Stimulated activated CD8-positive, alpha-beta memory T cell treated with anti-CD3 and anti-CD28 coated beads, Interleukin-7, amount 100 ng/mL, for 1 hour (primary cell): ENCODE measurements around the gene NNT.

Experiments used
- DNase-seq, 2 donors: peaks; one replicate each; pipeline ENCODE4 v3.0.0-alpha.2; 2020; ENCODE audit warnings: low read depth in 2 of 2

NNT gene

DNA sequence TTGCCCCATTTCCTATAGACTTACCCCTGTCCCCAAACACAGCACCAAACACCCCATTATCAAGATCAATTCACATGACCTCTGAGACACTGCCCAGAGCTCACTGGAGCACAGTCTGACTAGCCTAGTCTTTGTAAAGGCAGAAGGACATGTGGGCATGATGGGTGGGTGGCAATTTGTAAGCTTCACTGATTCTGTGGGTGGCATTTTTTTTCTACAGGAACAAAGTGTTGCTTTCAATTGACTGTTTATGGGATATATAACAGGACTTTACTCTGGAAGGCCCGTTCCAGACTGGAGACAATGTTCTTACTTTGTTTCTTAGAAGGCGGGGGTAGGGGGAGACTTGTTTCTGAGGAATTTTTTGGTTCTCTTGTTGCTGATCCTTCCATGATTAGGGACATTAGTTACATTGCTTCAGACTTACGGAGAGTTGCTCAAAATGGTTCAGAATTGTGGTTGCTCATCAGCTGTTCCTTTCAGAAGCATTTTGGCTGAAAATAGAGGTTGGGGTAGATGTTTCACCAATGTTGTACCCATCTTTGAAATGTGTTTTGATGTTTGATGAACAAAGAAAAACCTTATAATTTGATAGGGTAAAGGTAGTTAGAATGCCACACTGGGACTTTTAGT, 20.2 kb downstream of the NNT start:
- no peak for DNase-seq

DNA sequence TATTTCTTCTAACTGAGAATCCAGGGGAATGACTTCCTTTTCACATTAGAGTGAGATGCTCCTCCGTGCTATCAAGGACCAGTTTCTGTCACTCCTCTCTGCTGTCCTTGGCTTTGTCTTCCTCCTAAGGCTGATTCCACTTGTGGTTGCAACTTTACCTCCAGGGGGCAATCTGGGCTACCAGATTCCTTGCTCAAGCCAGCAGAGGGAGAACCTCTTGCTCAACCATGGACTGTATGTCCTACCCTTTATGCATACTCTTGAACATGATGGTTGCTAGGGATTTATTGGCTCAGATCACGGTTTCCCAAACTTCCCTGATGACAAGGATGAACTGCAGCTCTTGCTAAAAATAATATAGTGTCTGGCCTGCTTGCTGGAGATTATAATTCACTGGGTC, 24.0 kb downstream of the NNT start:
- DNase-seq, result no peak

DNA sequence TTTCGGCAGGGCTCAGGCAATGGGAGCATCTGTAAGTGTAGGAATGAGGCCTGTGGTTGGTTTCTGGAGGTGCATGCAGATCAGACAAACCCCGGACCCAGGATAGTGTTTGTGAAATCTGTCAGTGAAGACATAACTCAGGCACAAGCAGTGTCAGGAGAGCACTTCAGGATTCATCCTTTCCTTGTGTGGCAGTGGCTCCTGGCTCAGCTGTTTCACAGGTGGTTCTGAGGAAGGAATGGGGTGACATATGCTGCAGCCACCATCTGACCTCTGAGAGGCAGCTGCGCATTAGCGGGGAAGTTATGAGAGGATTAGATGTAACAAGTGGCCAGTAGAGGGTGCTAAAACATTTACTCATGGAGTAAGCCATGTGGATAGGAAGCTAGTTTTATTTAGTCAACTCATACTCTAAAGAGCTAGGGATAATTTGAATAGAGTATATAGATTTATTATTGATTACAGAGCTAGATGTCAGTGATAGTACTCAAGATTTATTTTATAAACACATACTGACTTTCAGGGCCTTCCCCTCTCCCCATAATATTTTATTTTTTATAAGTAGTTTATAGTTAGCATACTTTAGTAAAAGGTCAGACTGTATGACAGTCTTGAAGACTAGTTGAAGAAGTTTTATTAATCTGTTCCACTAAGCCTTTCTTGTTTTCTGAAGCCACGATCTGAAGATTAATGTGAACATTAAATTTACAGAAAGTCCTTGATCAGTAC, 28.4 kb downstream of the NNT start:
- DNase-seq, result peak in 1 of 2 donors; percentile 0

DNA sequence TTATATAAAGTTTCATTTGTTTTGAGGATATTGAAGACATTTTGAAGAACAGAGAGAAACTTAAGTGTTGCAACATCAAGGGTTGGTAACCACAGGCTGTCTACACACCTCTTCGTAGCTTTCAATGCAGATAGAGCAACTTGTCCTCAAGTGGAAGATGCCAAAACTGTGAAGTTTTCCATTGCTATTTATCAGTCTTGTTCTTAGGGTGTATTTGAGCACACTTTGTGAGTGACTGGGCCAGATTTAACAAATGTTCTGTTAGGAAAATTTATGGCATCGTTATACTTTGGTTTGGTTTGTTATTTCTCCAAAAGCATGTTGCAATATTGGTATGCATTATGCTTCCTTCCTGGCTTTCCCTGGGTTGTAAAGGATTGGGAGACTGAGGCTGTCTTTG, 31.6 kb downstream of the NNT start:
- DNase-seq, result no peak

DNA sequence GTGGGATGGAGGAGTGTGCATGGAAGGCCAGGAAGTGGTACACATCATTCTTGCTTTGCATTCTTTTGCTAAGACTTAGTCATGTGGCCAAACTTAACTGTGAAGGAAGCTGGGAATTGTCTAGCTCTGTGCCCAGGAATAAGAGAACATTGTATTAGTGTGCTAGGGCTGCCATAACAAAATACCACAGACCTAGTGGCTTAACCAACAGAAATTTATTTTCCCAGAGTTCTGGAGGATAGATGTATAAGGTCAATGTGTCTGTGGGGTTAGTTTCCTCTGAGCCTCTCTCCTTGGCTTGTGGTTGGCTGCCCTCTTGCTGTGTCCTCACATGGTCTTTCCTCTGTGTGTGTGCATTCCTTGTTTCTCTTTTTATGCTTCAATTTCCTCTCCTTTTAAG, 32.4 kb downstream of the NNT start:
- no peak for DNase-seq

DNA sequence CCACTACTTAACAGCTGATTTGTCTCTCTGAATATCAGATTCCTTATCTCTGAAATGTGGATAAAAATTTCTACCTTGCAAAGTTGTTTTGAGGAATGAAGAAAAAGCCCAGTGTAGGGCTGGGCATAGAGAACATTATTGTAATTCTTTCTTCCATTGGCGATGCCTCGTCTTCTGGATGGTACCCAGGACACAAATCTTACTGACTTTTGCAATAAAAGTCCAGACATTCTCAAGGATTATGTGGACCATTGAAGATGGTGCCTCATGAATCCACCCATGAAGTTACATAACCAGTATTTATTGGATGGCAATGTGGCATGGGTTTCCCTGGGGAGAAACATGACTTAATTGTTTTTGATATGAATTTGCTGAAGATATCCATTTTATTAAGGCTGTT, 33.1 kb downstream of the NNT start:
- DNase-seq, result no peak

DNA sequence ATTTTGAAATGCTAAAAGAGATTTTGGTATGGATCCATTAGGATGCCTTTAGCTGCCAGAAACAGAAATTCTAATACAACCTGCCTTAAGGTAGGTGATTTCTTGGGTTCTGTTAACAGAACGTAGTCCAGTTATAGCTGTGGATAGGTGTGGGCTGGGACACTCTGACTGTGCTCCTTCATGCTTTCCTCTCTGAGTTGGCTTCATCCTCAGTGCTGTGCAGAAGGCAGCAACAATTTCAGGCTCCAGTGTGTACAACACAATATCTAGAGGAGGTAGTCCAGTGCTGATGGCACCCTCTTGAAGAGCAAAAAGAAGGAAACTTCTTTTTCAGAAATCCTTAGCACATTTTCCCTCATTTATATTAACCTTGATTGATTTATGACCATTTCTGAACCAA, 34.4 kb downstream of the NNT start:
- no peak for DNase-seq

DNA sequence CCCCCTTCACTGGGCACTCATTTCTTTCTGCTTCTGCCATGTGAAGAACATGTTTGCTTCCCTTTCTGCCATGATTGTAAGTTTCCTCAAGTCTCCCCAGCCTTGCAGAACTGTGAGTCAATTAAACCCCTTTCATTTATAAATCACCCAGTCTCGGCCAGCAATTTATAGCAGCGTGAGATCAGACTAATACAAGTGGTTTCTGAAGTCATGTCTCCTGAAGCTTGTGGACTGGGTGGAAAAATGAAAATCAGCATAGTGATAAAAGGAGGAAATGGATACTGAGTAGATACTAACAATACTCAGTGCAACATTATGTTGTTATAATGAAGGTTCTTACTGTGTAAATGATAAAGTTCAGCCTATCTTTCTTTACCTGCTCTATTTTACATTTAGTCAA, 35.1 kb downstream of the NNT start:
- no peak for DNase-seq

DNA sequence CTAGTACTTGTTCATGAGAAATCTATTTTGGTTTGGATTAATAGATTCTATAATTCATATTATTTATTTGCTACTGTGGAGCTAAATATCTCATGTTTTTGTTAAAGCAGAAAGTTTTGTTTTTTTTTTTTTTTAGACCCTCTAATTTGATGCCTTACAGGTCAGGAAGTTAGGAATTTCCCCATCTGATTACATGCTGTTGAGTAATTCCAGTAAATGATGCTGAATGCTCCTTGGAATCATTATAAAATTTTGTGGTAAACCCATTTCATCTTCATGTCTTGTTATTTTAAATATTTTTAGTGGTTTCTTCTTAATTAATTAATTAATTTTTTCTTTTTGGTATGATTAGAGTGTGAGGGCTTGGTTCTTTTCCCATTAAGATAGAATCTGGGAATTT, 35.6 kb downstream of the NNT start:
- DNase-seq, result no peak

DNA sequence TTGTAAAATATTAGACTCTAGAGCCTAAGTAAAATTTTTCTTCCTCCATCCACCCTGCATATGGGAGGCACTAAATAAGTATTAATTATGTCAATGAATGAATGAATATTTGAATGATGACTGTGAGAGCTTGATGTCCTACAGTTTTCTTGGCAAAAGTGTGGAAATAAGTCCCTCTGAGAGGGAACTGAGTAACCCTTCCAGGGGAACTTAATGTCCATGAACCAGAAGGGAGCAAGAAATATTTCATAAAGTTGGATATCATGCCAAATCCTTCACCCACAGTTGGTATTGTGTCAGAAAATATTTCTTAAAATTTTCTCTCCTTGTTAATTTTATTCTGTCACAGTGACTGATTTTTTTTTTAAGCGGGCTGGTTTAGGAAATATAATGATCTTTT, 36.6 kb downstream of the NNT start:
- no peak for DNase-seq

DNA sequence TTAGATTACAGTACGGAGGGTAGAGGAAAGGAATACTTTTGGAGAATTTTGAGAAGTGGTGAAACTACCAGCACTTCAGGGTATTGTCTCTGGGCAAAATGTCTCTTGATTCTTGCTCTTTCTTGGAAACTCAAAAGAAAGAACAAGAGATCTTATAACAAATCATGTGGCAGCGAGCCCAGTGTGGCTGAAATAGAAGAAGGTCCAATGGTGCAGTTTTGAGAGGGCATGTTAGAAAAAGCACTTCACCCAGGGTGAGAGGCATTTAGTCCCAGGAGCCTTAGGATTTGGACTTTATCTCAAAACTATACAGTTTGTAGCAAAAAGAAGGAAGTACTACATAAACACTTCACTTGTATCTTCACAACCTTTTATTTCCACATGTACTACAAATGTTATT, 39.4 kb downstream of the NNT start:
- no peak for DNase-seq

DNA sequence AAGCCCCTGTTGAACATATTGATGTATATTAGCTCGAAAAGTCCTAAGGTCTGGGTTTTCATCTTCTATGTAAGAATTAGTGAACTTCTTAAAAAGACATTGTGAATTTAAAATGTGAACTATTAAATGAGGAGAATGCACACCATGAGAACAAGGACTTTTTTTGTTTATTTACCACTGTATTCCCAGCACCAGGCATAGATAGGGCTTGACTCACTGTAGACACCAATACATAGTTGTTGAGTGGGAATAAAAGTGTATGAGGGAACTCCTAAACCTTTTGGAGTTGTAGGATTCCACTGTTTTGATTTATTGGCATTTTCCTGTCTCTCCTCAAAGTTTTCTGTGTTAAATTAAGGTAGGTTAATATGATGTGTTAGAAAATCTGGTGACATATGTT, 40.3 kb downstream of the NNT start:
- DNase-seq, result no peak

DNA sequence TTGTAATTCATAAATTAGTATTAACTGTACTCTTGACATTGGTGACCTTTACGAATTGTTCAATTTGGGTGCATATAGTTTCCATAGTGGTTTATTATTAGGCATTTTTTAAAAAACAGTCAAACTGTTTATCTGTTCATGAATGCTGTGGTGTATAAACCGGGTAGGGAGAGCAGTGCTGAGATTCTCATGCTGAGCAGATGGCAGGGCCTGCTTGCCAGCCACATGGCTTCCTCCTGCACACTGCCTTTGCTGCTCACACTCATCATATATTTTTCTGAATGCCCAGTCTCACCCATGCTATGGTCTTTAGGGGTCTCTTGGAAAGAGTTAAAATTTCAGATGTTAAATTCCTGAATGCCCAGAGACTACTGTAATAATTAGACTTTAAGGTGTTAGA, 40.8 kb downstream of the NNT start:
- DNase-seq, result no peak

DNA sequence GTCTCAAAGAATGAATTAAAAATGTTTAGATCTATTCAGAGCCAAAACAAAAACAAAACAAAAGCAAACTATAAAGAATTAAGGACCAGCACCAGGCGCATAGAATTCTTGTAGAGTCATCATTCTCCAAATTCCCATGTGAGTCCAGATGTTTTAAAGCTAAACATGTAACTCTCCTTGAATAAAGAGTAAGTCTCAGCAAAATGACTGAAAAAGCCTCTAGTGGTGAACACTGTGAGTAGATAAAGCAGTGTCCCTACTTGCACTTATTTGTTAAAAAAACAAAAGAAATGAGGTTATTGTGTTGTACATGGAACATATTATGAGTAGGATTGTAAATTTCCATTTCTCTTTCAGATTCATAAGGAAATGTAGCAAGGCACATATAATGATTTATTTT, 44.0 kb downstream of the NNT start:
- no peak for DNase-seq

DNA sequence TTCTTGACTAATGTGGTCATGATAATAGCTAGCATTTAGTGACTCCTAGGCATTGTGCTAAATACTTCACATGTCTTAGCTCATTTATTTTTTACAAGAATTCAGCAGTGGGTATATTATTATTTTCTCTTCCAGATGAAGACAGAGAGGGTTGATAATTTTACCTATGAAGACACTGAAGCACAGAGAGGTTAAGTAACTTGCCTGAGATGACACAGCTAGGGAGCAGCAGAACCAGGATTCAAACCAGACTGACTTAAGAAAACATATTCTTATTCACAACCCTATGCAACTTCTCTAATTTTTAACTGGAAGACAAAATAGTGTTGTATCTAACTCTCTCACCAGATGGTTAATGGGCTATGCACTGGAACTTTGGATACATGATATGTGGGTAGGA, 44.8 kb downstream of the NNT start:
- DNase-seq, result no peak

DNA sequence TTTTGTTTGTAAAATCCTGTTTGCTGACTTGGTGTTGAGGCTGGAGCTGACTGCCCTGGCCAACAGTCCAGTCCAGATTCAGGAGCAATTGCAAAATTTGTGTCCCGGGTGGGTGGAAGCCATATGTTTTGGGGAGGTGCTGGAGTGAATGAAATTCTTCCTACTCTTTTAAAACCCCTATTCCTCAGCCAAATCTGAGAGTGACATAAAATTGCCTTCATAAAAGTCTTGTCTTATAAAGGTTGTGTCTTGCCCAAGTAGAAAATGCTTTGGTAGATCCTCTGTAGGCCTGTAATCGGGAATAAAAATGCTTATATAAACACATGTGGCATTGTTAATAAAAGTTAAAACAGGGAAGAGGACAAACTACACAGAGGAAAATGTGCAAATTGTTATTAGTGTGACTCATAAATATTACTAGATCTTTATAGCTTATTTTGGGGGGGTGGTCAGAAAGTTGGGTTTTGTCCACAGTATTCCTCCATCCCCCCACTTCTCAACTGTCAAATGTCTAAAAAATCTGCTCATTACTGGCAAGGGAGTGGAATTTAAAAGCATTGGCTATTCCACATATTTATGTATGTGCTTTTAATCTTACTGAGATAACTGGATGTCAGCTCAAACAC, 45.6 kb downstream of the NNT start:
- DNase-seq, result no peak

DNA sequence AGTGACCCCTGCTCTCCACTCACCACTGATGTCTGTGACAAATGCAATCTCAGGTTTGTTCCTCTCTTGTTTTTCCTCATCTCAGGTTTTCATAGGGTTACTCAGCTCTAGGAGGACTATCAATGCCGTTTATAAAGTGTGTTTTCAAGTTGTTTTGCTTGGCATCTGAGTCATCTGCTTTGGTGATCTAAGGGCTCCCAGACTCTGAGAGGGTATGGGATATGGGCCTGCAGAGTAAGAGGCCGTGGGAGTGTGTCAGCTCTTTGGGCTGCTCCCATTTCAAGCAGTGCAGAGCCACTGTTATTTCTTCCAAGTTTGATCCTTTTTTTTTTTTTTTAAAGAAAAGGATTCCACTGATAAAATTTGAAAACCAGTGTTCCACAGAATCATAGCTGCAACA, 46.3 kb downstream of the NNT start:
- no peak for DNase-seq

DNA sequence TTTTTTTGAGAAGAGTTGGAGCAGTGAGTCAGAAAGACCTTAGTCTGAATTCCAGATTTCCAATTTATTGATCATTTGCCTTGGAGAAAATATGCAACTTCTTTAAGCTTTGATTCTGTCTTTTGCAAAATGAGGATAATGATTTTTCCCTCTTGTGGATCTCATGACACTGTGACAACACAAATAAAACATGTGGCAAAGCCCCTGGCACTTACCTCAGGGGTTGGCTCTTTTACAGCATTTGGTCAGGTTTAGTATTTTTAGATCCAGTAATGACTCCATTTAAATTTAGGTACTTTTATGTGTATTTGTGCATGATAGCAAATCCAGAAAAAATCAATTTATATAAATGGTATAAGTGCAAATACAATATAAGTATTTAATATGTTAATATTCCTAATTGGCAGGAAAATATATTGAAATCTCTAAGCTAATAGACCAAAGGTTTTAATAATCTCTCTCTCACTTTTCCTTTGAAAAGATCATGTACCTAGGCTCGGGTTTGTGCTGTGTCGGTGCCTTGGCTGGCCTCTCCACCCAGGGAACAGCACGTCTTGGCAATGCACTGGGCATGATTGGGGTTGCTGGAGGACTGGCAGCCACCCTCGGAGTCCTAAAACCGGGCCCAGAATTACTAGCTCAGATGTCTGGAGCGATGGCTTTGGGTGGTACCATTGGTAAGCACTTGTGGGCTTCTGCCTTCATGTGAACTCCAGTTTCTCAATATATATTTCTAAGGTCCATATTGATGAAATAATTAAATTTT, 49.7 kb downstream of the NNT start:
- DNase-seq, result no peak

DNA sequence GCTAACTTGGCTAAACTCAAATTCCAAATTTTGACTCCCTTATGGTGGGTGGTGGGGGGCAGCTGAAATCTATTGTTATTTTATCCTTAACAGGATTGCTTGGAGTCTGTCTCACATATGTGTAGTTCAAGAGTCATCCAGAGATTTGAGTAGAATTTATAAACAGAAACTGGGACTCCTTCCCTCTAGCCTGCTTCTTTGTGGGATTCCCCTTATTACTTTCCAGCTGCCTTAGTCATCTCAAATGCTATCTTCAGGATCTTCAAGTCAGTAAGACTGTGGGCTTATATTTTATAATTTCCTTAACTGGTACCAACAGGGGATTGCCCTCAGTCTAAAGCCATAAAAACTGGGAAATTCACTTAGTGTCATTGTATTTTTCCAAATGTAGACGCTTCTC, 55.5 kb downstream of the NNT start:
- DNase-seq, result no peak

DNA sequence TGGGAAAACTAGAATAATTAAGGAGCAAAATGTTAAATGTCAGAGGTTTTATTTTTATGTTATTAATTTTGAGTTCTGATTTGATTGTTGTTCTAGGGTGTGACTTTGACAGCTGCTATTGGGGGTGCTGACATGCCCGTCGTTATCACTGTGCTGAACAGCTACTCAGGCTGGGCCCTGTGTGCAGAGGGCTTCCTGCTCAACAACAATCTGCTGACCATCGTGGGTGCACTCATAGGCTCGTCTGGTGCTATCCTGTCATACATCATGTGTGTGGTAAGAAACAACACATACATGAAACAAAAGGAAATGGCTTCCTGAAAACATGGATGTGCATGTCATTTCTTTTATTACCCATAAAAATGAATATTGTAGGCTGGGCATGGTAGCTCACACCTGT, 56.1 kb downstream of the NNT start:
- DNase-seq, result no peak

DNA sequence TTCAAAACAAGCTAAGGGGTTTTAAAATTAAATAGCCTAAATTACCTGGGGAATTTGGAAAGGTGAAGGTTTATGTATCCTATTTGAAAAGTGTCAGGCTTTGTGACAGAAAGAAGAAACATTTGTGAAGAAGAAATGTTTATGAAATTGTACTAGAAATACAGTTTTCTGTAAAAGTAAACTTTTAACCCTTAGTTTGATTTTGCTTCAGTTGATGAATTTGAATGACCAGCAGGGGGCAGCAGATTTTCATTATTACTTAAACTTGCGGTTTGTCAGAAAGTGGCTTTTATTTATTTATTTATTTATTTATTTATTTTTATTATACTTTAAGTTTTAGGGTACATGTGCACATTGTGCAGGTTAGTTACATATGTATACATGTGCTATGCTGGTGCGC, 58.1 kb downstream of the NNT start:
- no peak for DNase-seq

DNA sequence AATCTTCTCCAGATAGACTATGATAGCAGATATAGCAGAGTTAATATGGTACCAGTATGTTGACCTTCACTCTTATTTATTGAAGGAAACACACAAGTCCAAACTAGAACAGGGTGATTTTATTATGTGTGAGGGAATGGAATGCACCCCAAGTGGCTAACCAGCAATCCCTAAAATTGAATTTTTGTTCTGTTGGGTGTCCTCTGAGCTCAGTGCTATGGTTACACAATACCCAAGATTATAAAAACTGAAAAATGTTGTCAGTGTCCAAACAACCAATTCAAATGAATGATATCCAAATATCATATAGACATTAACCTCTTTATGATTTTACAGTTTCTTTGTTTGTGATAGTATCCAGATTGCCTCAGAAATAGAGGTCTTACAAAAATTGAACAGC, 60.9 kb downstream of the NNT start:
- no peak for DNase-seq
